Measurements from ENCODE around the gene GRM7.
A peak's percentile ranks its signal among the peaks of the same experiment; 100 is the strongest.

Gene GRM7

DNA sequence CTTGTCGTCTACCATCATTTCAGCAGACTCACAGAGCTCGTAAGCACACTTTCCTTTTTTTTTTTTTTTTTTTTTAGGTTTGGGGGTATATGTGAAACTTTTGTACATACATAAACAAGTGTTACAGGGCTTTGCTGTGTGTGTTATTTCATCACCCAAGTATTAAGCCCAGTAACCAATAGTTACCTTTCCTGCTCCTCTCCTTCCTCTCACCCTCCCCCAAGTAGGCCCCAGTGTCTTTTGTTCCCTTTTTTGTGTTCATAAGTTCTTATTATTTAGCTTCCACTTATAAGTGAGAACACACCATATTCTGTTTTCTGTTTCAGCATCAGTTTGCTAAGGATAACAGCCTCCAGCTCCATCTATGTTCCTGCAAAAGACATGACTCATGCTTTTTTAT, 746.8 kb downstream of the GRM7 start:
- no peak for FAIRE-seq

- FAIRE-seq: no peak
These were observed 749.7 kb downstream of the GRM7 start for GRCh38 chr3:7610634-7611033.

DNA sequence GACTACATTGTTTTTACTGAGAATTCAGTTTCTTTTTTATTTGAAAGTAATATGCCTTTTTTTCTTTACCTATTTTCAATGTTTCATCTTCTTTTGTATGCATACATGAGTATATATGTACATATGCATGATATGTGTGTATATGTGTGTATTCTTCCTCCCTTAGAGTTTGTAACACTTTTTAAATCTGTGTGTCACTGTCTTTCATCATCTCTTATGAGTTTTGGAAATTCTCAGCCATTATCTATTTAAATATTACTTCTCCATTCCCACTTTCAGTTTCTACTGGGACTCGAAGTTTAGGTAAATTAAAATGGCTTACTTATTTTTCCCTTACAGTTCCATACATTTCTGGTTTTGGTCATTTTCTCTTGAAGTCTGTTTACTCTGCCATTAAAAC, 754.1 kb downstream of the GRM7 start:
- FAIRE-seq: no peak

DNA sequence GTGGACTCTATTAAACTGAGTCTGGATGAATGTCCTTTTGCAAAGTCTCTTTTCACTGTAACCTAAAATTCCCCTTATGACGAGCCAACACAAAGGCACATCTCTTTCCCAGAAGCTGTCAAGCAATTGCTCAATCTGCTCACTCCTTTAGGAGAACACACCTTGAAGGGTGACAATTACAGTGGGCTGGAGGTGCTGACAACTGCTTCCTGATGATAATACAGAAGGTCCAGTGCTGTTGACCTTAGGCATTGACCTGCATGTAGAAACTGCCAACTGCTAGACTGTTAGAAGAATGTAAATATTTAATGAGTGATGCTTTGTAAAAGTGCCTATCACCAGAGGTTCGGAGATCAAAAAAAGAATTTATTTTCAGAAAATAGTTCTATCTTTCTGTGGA, 757.7 kb downstream of the GRM7 start:
- FAIRE-seq: no peak

GRCh38 chr3:7620401-7620800, 759.5 kb downstream of the GRM7 start:
- FAIRE-seq: no peak

DNA sequence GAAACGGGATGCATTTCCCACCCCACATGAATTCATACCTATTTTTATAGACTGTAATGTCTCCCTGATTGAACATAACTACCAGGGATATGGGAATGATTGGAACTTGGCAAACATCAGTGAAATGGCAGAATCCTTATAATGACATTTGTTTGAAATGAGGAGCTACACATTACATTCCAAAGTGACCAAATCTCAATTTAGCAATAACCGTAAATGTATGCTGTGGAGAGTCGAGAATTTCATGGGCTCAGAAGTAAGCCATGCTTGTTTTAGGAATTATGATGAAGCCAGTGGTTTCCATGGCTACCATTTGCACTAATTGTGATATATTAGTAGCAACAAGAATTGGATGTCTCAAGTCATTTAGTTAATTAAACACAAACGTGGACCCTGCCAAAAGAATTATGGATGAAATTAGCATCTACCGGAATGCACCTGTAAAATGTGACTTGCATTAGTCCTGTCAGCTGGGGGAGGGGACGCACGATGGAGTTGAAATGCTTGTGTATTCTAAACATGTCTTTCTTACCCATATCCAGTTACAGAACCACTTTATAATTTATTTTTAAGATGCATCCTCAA, 760.2 kb downstream of the GRM7 start:
- FAIRE-seq: no peak

DNA sequence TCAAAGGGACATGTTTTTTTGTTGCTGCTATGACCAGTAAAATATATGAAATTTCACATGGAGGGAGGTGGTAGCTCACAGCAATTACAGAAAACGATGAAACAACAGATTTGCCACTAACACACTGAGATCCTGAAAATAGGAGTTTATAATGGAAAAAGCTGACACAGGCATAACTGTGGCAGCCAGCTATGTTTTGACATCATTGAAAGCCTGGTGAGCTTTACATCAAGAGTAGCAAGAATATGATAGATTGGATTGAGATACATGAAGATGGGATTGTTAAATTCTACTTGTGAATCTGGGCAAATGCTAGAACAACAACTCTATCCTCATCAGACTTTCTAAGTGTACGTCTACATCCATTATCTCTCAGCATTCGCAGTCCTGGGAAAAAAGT, 760.7 kb downstream of the GRM7 start:
- FAIRE-seq: no peak

DNA sequence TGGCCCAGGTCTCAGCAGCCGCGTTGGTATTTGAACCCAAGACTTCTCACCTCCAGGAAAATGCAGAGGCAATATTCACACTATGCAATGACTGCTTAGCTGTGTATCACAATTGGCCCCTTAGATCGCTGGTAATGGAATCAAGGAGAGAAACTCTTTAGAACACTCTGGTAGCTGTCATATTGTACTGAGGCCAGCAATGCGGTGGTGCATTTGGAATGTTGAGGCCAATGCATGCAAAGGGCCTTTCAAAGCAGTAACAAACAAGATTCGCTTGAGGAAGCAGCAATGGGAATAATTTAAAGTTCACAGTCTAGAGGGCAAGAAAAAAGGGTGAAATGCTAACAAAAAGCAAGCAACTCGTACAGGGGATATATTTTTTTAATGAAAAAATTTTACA, 764.1 kb downstream of the GRM7 start:
- FAIRE-seq: no peak

GRCh38 chr3:7630351-7630911, 769.5 kb downstream of the GRM7 start:
- no peak for FAIRE-seq

DNA sequence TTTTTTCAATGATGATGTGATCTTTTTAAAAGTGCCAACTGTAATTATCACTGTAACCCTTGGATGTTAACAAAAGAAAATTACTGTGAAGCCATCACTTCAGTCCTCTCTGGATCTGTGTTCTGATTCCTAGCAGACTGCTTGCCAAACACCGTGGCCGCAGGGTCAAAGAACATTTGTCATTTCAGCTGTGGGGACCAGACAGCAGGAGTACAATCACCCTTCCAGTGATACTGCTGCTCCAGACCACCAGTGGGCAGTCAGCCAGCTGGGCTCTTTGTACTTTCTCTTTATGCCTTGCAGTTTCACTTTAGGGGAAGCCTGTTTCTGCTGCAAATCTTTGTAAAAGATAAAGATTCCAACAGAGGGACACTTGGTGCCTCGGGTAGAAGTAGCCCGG, 770.0 kb downstream of the GRM7 start:
- FAIRE-seq: no peak

GRCh38 chr3:7632305-7632704, 771.4 kb downstream of the GRM7 start:
- peak; percentile 5 for FAIRE-seq

DNA sequence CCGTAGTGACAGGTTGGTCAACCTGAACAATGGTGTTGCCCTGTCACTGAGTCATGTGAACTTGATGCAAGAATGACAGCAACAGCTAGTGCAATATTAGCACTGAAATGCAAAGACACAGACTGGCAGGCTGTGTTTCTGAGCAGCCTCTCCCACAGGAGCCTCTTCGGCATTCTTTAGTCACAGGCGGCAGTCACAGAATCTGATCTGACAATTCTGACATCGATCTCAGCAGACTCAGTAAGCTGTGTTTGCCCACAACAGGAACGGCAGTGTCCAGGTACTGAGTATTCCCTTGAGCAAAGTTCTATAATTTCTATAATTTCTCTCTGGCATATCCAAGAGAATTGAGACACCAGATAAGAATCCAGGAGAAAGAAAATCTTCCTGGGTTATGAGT, 776.8 kb downstream of the GRM7 start:
- no peak for FAIRE-seq

- FAIRE-seq: no peak
These were observed 777.2 kb downstream of the GRM7 start for GRCh38 chr3:7638103-7638502.

GRCh38 chr3:7640787-7641186, 779.9 kb downstream of the GRM7 start:
- peak; percentile 47 for FAIRE-seq

DNA sequence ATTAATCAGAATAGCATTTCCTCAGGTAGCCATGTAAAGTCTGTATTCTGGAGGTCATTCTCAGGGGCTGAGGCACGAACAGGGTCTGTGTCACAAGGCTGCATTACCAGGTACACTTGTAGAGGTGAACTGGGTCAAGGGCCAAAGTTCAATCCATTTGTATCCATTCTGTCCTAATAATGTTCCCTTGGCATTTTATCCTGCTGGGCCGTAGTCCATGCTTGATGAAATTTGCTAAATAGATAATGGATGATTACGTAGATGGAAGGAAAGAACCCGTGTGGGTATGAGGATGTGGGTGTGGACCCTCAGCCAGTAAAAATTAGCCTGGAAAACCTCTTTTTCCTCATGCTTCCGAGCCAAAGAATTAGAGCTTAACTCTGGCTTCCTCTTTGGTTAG, 785.9 kb downstream of the GRM7 start:
- no peak for FAIRE-seq

DNA sequence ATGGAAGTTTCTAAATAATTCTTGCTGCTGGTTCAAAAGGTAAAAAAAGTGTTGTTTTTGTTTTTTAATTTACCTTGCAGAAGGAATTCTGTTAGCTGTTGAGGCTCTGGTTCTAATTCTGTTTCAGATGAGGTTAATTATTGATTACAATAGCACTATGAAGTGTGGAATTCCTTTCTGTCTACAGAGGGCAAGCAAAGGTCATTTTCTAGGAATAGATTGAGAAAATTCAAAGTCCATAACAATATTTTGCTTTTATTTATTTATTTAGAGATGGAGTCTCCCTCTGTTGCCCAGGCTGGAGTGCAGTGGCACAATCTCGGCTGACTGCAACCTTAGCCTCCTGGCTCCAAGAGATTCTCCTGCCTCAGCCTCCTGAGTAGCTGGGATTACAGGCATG, 789.6 kb downstream of the GRM7 start:
- FAIRE-seq: no peak

GRCh38 chr3:7651274-7651673, 790.4 kb downstream of the GRM7 start:
- no peak for FAIRE-seq

- FAIRE-seq: no peak
These were observed 796.5 kb downstream of the GRM7 start for GRCh38 chr3:7657214-7658112.

DNA sequence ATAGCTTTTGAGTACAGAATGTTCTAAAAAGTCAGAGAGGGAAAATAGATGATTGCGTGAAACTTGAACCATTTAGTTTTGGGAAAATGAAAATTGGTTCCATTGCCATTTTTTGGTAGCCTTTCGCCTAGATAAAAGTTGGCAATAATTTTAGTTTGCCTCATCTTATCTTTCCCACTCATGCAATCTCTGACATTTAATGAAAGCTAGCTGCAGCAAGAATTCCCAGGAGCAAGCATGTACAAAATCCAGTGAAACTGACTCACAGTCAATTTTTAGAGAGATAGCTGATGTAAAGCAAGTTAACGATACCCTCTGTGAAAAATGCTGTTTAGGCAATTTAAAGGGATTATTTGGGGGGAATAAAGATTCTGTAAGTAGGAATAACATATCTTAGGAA, 797.4 kb downstream of the GRM7 start:
- no peak for FAIRE-seq

GRCh38 chr3:7659079-7659478, 798.2 kb downstream of the GRM7 start:
- no peak for FAIRE-seq

DNA sequence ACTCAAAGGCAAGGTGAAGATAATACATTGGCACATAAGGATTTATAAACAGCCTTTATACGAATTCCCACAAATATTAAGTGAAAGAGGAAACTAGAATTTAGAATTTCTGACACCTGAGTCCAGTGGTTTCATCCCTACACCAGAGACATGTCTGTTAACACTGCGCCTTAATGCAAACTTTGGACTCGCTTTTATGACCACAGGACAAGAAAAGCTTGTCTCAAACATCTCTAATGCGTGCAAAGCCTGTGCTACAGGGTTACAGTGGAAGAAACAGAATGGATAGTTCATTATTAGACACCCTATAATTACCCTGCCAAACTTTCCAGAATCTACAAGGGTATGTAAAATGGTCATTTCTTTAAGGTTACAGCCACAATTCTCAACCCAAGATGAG, 802.9 kb downstream of the GRM7 start:
- FAIRE-seq: no peak

GRCh38 chr3:7667774-7668173, 806.9 kb downstream of the GRM7 start:
- no peak for FAIRE-seq

DNA sequence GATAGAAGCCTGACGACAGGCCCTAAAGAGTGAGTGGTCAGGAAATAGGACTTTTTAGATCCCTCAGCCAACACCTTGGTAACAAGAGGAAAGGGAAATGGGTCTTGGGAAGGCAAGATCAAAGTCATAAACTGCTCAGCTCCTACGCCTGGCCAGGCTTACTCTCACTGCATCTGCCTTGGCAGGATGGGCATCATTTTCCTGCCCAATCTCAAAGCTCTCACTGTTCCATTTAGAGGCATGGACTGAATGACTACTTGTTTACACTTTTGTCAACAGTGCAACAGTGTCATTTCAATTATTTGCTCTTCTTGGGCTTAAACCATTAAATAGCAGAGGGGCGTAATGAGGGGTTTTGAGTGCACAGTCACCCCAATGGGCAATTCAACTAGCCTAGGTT, 808.7 kb downstream of the GRM7 start:
- FAIRE-seq: no peak

- FAIRE-seq: no peak
These were observed 817.6 kb downstream of the GRM7 start for GRCh38 chr3:7678521-7678920.

Data from islet of Langerhans (tissue), 1 donor.